Measurements from ENCODE around the gene CHD9. TPM values are rescaled to one million over a fixed set of nuclear protein-coding genes. Genes with fewer than 3 reads are reported as not detected.

CHD9 gene
- total RNA-seq, 4 donors from 2014 or later = 49.2 to 85.7 (median 67.7) TPM

DNA sequence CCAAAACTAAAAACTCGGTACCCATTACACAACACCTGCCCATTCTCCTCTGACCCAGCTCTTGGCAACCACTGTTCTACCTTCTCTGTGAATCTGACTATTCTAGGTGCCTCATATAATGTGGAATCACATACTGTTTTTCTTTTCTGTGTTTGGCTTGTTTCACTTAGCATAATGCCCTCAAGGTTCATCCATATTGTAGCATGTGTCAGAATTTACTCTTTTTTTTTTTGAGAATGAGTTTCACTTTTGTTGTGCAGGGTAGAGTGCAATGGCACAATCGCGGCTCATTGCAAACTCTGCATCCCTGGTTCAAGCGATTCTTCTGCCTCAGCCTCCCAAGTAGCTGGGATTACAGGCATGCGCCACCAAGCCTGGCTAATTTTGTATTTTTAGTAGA lies 320.0 kb downstream of the CHD9 start:
- WGBS, 2 donors = 88 to 89% methylated on average over 5 of the region's 5 CpGs
- intact Hi-C loops (cut with DNase I; ENCODE audit: low total_unique reads) = no loop called here
- no peak overlapping the region for H3K4me3 ChIP-seq (ENCODE audit: low read depth, poor library complexity, severe bottlenecking)
- no peak for DNase-seq (ENCODE audit: low spot score in 2 of 2)
- TF ChIP-seq POLR2A (IDR thresholded peaks at IDR 0.05) = no peak
- TF ChIP-seq, protein P1, sequence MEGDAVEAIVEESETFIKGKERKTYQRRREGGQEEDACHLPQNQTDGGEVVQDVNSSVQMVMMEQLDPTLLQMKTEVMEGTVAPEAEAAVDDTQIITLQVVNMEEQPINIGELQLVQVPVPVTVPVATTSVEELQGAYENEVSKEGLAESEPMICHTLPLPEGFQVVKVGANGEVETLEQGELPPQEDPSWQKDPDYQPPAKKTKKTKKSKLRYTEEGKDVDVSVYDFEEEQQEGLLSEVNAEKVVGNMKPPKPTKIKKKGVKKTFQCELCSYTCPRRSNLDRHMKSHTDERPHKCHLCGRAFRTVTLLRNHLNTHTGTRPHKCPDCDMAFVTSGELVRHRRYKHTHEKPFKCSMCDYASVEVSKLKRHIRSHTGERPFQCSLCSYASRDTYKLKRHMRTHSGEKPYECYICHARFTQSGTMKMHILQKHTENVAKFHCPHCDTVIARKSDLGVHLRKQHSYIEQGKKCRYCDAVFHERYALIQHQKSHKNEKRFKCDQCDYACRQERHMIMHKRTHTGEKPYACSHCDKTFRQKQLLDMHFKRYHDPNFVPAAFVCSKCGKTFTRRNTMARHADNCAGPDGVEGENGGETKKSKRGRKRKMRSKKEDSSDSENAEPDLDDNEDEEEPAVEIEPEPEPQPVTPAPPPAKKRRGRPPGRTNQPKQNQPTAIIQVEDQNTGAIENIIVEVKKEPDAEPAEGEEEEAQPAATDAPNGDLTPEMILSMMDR (IDR thresholded peaks at IDR 0.05) = no peak

DNA sequence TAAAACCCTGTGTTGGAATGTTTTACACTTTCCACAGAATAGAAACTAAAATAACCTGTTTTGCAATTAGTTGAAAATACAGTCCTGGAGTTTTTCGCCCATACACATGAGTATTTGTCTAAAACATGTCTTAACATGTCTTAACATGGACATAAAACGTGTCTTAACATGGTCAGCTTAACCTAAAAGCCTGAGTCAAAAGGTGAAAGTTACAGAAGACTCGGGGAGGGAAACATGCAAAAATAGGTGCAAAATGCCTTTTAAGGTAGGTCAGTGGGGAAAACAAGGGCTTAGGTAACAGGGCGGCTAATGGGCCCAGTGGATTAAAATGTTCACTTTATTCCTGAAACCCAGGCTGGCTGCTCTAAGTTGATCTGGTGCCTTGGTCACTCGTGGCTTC lies 323.3 kb downstream of the CHD9 start:
- intact Hi-C loops (cut with DNase I; ENCODE audit: low total_unique reads) = loop anchor here (2.0 kb wide), 1 partner anchor 55 kb away; no protein-coding TSS in a partner anchor
- no peak for DNase-seq (ENCODE audit: low spot score in 2 of 2)
- TF ChIP-seq, protein P1 (IDR thresholded peaks at IDR 0.05) = no peak
- TF ChIP-seq POLR2A (IDR thresholded peaks at IDR 0.05) = no peak
- 34 to 40% methylated on average over 5 of the region's 5 CpGs for WGBS, 2 donors
- H3K4me3 ChIP-seq (ENCODE audit: low read depth, poor library complexity, severe bottlenecking) = no peak overlapping the region

Other genes with a start within 250 kb of the CHD9 start
- 10 to 100 TPM in 2 of 4 donors, 1 to 10 TPM in 2; 4.6 to 15.4 (median 10.0) TPM for gene CHD9NB, start 2.1 kb upstream of the CHD9 start, total RNA-seq